D341Med (cell line): ENCODE results near the gene SLC45A1.

Source experiments
- DNase-seq: peaks from one replicate; pipeline ENCODE4 v3.0.0; 2012; ENCODE audit warnings: low spot score

SLC45A1 gene

DNA sequence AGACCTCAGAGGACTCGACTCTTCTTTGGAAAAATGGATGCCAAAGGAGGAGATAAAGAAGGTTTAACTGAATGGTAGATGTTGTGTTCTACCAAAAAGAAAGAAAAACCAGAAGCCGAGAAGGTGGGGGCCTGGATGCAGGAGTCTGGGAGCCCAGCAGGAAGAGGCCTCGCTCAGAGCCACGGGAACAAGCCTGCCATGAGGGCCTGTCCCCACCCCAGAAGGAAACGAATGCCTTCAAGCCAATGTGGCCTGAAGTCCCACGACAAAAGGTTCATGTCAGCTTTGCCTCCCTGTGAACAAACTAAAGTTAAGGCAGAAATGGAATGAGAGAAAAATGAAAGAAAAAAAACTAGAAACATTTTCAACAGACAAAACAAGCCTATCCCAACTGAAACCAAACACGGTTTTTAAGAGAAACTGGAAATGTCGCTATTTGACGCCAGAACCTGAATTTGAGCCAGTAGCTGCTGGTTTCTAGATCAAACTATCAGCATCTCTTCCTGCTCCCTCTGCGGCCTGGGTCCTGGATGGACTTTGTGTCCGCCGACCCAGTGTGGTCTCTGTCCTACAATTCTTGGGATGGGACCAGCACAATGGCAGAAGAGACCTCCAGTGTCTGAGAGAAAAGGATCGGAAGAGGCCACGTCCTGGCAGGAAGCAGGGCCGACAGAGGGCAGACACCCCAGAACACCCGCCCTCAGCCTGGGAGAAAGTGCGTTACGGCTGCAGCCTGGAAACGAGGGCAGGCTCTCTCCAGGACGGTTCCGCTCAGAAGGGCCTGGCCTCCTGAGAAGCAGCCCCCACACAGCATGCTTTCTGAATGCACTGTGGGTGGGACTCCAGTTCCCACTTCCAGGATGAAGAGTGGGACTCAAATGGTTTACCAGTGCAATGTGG, 35.2 kb downstream of the SLC45A1 start:
- DNase-seq, result no peak

DNA sequence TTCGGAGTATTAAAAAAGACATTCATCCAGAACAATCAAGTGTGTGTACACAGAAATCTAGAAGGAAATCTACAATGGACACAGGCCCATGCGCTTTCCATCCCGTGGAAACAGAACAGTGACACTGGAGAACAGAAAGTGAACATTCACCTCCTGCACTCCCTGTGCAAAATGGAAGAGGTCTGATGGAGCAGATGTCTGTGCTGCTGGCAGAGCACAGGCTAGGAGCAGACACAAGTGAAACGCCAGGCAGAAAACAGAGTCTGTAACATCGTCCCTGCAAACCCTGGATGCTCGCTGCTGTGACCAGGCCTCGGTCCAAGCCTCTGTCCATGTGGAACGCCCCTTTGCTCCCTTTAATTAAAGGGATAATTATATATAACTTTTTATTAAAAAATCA, 36.1 kb downstream of the SLC45A1 start:
- no peak for DNase-seq

- no peak for DNase-seq
Observed at GRCh38 chr1:8355439-8356255, 37.7 kb downstream of the SLC45A1 start.

- DNase-seq, result no peak
Observed at GRCh38 chr1:8356256-8357209, 38.6 kb downstream of the SLC45A1 start.

- DNase-seq, result no peak
Observed at GRCh38 chr1:8357329-8358101, 39.6 kb downstream of the SLC45A1 start.

GRCh38 chr1:8358241-8358896, 40.5 kb downstream of the SLC45A1 start:
- no peak for DNase-seq

DNA sequence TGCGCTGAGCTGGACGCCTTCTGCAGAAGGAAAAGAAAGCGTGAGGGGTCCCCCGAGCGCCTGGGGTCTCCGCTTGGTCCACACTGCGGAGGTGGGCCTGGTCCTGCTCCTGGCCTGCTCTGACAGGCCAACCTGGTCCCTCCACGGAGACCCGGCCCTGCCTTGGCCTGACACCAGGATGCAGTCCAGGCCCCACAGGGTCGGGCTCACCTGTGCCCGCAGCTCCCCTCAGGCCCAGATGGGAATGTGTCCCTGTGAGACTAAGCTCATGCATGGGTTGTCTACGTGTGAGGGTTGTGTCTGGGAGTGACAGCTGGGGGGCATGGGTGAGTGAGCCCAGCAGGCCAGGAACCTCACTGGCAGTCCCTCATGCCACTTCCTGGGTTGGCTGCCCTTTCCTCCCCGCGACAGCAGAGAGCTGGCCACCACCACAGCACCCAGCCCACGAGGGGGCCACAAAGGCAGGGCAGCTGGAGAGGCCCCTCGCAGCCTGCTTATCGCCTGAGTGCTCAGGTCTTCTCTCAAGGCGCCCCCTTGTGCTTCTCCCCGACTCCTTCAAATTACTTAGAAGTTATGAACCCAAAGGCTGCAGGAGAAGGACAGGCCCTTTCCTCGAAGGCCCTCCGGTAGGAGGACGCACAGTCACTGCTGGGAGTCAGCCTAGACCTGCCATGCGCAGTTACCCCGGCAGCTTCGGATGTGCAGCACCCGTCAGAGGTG, 41.1 kb downstream of the SLC45A1 start:
- DNase-seq, result no peak

DNA sequence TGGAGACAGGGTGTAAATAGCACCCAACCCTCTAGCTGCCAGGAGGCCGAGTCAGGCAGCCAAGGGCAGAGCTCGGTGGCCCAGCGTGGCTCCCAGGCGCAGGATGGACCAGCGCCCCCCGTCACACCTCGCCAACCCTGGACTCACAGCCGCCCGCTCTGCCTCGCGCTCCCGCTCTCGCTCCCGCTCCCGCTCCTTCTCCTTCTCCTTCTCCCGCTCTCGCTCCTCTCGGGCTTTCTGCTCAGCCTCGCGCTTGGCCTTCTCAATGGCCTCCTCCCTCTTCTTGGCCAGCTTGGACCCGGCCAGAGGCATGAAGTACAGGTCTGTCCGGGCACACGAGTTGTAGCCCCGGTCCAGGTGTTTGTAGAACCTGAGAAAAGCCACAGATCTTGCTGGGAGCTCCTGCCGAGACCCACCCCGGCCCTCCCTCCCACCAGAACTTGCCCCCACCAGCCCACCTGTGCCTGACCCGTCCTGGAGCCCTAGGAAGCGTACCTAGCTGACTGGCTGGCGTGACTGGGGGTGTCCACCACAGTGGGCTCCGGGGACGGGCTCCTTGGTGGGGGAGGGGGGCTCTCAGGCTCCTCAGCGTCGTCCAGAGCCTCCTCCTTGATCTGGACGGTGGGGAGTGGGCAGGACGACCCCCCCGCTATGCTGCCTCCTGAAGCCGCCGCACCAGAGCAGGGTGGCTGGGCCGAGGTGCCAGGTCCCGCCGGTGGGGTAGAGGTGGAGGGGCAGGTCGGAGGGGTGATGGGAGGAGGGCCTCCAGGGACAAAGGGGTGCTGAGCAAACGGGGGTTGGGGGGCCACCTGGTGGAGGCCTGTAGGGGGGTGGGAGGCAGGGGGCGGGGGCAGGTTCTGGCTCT, 41.9 kb downstream of the SLC45A1 start:
- no peak for DNase-seq

DNA sequence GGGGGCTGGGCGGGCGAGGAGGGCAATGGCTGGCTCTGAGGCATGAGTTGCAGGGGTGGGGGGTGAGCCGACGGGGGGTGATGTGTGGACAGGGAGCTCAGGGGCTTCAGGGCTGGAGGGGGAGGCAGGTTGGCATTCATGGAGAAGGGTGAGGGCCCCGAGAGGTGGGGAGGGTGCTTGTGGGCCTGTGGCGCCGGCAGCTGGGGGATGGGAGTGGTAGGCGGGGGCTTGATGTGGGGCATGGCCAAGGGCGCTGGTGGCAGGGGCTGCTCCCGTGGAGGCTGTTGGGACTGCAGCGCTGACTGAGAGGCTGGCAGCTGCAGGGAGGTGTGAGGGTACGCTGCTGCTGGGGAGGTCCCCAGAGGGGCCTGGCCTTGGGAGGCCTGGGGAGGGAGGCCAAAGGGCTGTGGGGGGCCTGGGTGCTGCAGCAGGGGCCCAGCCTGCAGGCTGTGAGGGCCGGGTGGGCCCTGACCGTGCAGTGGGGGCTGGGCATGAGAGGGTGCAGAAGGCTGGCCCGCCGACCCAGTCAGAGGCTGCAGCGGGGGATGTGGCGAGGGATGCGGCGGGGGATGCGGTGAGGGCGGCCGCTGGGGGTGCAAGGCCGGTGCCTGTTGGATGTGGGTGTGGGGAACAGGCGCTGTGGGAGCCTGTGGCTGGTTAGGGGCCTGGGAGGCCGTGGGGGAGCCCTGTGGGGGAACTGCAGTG, 42.7 kb downstream of the SLC45A1 start:
- no peak for DNase-seq

GRCh38 chr1:8361198-8361849, 43.4 kb downstream of the SLC45A1 start:
- DNase-seq, result no peak

- no peak for DNase-seq
Observed at GRCh38 chr1:8362701-8363101, 44.8 kb downstream of the SLC45A1 start.

DNA sequence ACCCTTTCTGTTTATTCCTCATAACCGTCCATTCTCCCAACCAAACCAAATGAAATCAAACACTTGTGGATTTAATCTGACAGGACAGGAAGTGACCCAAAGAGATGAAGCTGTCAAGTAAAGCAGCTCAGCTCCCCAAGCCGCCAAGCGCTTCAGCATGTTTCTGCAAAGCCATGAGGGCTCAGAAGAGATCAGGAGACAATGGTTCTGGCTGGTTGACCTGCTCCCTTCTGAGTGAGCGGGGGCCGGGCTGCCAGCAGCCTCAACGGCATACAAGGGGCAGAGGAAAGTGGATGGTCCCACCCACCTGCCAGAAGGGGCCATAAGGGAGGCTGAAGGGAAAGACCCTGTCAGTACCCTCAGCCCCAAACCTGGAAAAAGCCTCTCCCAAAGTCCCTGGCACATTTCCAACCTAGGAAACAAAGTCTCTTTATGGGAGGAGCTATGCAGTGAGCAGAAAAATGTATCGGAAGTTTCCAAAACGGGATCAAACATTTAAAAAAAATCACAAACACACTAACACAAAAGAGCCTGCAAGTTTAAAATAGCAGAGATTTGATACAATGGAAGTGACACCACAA, 45.4 kb downstream of the SLC45A1 start:
- DNase-seq, result no peak

DNA sequence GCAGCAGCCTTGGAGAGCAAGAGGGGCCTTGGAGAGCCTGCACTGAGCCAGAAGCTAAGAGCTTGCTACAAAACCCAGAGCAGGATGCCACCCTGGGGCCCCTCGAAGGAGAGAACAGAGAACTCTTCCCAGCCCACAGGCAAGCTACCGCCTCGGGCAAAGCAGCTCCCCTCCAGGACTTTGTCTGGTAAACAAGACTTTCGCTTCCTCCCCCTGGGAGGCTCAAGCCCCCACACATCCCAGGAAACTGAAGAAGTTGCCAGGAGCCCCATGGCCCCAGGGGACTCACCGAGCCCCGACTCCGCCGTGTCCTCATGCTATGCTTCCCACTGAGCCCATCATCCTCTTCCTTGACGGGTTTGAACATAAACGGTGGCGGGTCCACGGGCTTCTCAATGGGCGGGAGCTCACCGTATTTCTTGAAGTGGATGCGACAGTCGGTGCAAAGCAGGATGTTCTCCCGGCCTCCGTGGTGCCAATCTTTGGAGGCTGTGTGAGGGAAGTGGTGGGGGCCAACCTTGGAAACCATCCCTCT, 45.9 kb downstream of the SLC45A1 start:
- DNase-seq, result no peak

DNA sequence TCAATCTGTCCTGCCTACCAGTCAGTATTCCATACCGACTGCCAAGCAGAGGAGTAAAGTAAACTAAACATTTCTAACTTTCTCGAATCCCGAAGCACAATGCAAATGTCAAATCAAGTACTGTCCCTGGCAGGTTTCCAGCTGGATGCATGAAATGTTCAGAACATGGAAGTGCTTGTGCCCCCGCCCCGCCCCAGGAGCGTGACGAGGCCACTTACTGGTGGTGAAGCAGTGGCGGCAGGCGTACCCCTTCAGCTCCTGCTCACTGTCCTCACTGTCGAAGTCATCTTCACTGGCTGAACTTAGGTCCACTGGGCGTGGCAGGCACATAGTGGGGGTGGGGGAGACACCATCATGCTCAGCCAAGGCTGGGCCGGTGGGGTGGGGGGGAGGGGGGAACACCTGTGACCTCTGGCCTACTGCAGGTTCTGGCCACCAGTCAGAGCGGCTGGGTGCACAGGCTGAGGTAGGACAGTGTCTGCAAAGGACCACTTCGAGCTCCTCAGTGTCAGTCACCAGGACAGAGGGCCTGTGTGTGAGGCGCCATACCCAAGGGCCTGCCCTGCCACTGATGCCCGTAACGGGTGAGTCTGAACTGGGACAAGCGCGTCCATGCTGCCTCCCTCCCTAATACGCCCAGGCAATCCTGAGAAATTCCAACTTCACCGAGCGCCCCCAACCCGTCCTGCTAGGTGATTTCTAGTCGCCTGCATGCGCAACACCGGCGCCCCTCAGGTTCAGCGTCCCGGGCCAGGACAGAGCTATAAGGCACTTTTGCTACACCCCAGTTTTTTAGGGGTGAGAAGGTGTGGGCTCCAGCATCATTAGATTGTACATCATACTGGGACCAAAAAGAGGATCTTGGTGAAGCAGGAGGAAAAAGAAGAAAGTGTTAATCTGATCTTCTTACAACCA, 46.9 kb downstream of the SLC45A1 start:
- DNase-seq, result no peak

DNA sequence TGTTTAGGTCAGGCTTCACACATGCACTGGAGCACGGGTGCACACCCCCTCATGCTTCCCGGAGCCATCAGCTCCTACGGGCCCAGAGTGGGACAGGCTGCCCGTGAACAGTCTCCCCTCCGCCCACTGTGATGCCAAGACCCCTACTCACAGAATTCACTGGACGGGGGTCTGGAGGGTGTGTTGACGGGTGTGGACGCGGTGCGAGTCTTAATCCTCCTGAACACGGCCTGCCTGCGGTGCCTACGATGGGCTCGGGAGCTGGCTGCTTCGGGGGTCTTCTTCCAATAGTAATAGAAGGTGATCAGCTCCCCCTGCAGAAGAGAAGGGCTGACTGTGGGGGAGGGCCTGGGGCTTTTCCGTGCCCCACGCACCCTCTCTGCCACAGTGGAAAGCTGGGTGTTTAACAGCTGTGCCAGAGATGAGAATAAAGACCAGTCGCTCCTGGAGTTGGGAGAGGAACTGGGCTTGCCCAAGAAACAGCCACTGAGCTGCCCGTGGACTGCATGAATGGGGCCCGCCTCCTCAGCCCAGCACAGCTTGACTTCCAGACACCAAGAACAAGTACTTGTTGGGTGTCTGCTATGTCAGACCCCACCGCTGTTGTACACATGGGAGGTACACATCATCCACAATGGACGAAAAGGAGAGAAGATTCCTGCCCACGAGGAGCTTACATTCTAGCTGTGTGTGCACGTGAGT, 47.9 kb downstream of the SLC45A1 start:
- DNase-seq, result no peak
